HEK293 (cell line): ENCODE measurements around the gene EVI5L.
A peak's percentile ranks its signal among the peaks of the same experiment; 100 is the strongest.

Source experiments
- CTCF ChIA-PET: fragments of 350-600 bp; formaldehyde crosslinking; extraction: SDS; loops from one replicate; lab custom pipeline; 2021; ENCODE audit warnings: antibody characterized with exemption; lab: Yijun Ruan, JAX
- POLR2A ChIA-PET: fragments of 300-600 bp; formaldehyde crosslinking; extraction: SDS; loops from one replicate; lab custom pipeline; 2020; ENCODE audit warnings: antibody characterized with exemption, inconsistent platforms; lab: Yijun Ruan, JAX
- H3K27ac ChIP-seq: fragments of 200-500 bp; sonication (Bioruptor generic); 2 replicates; pipeline ENCODE4 v1.5.1; 2014; ENCODE audit warnings: low read depth, low read length, control low read depth, inconsistent platforms; ENCODE audit errors: extremely low read depth
- H3K36me3 ChIP-seq, 2 experiments: fragments of 200-500 bp in 1 of 2; sonication (Bioruptor generic) in 1 of 2; 1 replicate in 1 of 2; 2 replicates in 1 of 2; pipeline ENCODE4 v1.5.1; 2014 to 2017; ENCODE audit warnings: inconsistent platforms in 2 of 2, low read length in 2 of 2; ENCODE audit not compliant: control insufficient read depth in 2 of 2, insufficient read depth in 1 of 2
- H3K4me1 ChIP-seq: fragments of 200-500 bp; sonication (Bioruptor generic); 2 replicates; pipeline ENCODE4 v1.5.1; 2014; ENCODE audit warnings: mild to moderate bottlenecking, low read length, inconsistent platforms; ENCODE audit not compliant: control insufficient read depth, insufficient read depth
- H3K4me3 ChIP-seq: 2 replicates; pipeline ENCODE4 v1.5.1; 2011; ENCODE audit warnings: low read depth, mild to moderate bottlenecking, control low read depth, low read length, moderate library complexity
- H3K9me3 ChIP-seq: fragments of 200-500 bp; sonication (Bioruptor generic); 2 replicates; pipeline ENCODE4 v1.5.1; 2014; ENCODE audit warnings: low read depth, low read length, inconsistent platforms; ENCODE audit not compliant: control insufficient read depth, insufficient read depth
- KLF1 ChIP-seq: fragments of 450-650 bp; formaldehyde crosslinking; IDR thresholded peaks from 2 replicates; pipeline ENCODE4 v1.5.1; 2016; ENCODE audit warnings: missing biosample characterization, missing genetic modification characterization
- KLF16 ChIP-seq: fragments of 450-650 bp; formaldehyde crosslinking; IDR thresholded peaks from 2 replicates; pipeline ENCODE4 v1.5.1; 2017; ENCODE audit warnings: missing biosample characterization, missing genetic modification characterization
- KLF17 ChIP-seq: fragments of 450-650 bp; formaldehyde crosslinking; IDR thresholded peaks from 2 replicates; pipeline ENCODE4 v1.5.1; 2016; ENCODE audit warnings: missing biosample characterization, missing genetic modification characterization
- PRDM10 ChIP-seq: fragments of 450-650 bp; formaldehyde crosslinking; IDR thresholded peaks from 2 replicates; pipeline ENCODE4 v1.5.1; 2016; ENCODE audit warnings: missing biosample characterization, missing genetic modification characterization
- SALL2 ChIP-seq: fragments of 450-650 bp; formaldehyde crosslinking; IDR thresholded peaks from 2 replicates; pipeline ENCODE4 v1.5.0; 2017; ENCODE audit warnings: missing biosample characterization, mild to moderate bottlenecking, missing genetic modification characterization, borderline replicate concordance
- SP7 ChIP-seq: fragments of 450-650 bp; formaldehyde crosslinking; IDR thresholded peaks from 2 replicates; pipeline ENCODE4 v1.5.1; 2016; ENCODE audit warnings: missing biosample characterization, missing genetic modification characterization
- TSHZ1 ChIP-seq: fragments of 450-650 bp; formaldehyde crosslinking; IDR thresholded peaks from 2 replicates; pipeline ENCODE4 v1.5.1; 2016; ENCODE audit warnings: missing biosample characterization, missing genetic modification characterization, borderline replicate concordance
- ZBTB20 ChIP-seq: fragments of 450-650 bp; formaldehyde crosslinking; IDR thresholded peaks from 2 replicates; pipeline ENCODE4 v1.5.1; 2016; ENCODE audit warnings: missing biosample characterization, missing genetic modification characterization
- ZBTB48 ChIP-seq: fragments of 450-650 bp; formaldehyde crosslinking; IDR thresholded peaks from 2 replicates; pipeline ENCODE4 v1.5.1; 2016; ENCODE audit warnings: missing biosample characterization, missing genetic modification characterization
- ZIC2 ChIP-seq: fragments of 450-650 bp; formaldehyde crosslinking; IDR thresholded peaks from 2 replicates; pipeline ENCODE4 v1.5.1; 2016; ENCODE audit warnings: missing biosample characterization, missing genetic modification characterization
- ZNF114 ChIP-seq: fragments of 450-650 bp; formaldehyde crosslinking; IDR thresholded peaks from 2 replicates; pipeline ENCODE4 v1.5.0; 2017; ENCODE audit warnings: missing biosample characterization, missing genetic modification characterization
- ZNF138 ChIP-seq: fragments of 450-650 bp; formaldehyde crosslinking; IDR thresholded peaks from 2 replicates; pipeline ENCODE4 v1.5.1; 2016; ENCODE audit warnings: missing biosample characterization, missing genetic modification characterization, borderline replicate concordance
- ZNF2 ChIP-seq: fragments of 450-650 bp; formaldehyde crosslinking; IDR thresholded peaks from 2 replicates; pipeline ENCODE4 v1.5.1; 2016; ENCODE audit warnings: missing biosample characterization, missing genetic modification characterization
- ZNF239 ChIP-seq: fragments of 450-650 bp; formaldehyde crosslinking; IDR thresholded peaks from 2 replicates; pipeline ENCODE4 v1.5.1; 2016; ENCODE audit warnings: missing biosample characterization, missing genetic modification characterization
- ZNF391 ChIP-seq: fragments of 450-650 bp; formaldehyde crosslinking; IDR thresholded peaks from 2 replicates; pipeline ENCODE4 v1.5.1; 2016; ENCODE audit warnings: low read depth, missing biosample characterization, missing genetic modification characterization, borderline replicate concordance
- ZNF530 ChIP-seq: fragments of 450-650 bp; formaldehyde crosslinking; IDR thresholded peaks from 2 replicates; pipeline ENCODE4 v1.5.1; 2016; ENCODE audit warnings: low read depth, missing biosample characterization, missing genetic modification characterization
- ZNF623 ChIP-seq: fragments of 450-650 bp; formaldehyde crosslinking; IDR thresholded peaks from 2 replicates; pipeline ENCODE4 v1.5.1; 2016; ENCODE audit warnings: missing biosample characterization, missing genetic modification characterization
- ZNF747 ChIP-seq: fragments of 450-650 bp; formaldehyde crosslinking; IDR thresholded peaks from 2 replicates; pipeline ENCODE4 v1.5.1; 2016; ENCODE audit warnings: missing biosample characterization, missing genetic modification characterization

The EVI5L gene

GRCh38 chr19:7877249-7877836, 47.3 kb downstream of the EVI5L start:
- CTCF ChIA-PET = interaction anchor here (0.6 to 1.1 kb wide), 4 partner anchors 8 to 481 kb away, joined by 3 to 13 read pairs (median 4); no protein-coding TSS in a partner anchor
- Histone ChIP-seq H3K36me3 (no peaks in the 10 kb centered on the region), H3K4me1 (no peaks in the 10 kb centered on the region; the same call in 1 of the 2 replicates), H3K4me3 (no peak overlapping the region)
- no peak for TF ChIP-seq ZNF114
- 0 out of 2 replicates have a peak, but pooled peaks have one; percentile 22 for TF ChIP-seq PRDM10 (tag by site-specific recombination)
- TF ChIP-seq KLF1 (tag by site-specific recombination) = peak; percentile 56
- peak; percentile 84 for TF ChIP-seq SP7
- TF ChIP-seq KLF17 (tag by site-specific recombination) = peak; percentile 75
- TF ChIP-seq, all 188 proteins: peak for 4
- H3K9me3 ChIP-seq = no peaks in the 10 kb centered on the region
- POLR2A ChIA-PET = interaction anchor here (0.5 kb wide), 1 partner anchor 434 kb away, joined by 8 read pairs; no protein-coding TSS in a partner anchor
- no peak overlapping the region for H3K27ac ChIP-seq

GRCh38 chr19:7879111-7879807, 49.2 kb downstream of the EVI5L start:
- ChIA-PET CTCF (interaction anchor here (0.6 kb wide), 1 partner anchor 9 kb away, joined by 3 read pairs; the partner anchor contains the start of gene LRRC8E), POLR2A (interaction anchor here (0.6 kb wide), 1 partner anchor 50 kb away, joined by 3 read pairs; no protein-coding TSS in a partner anchor)
- H3K4me1 ChIP-seq = no peaks in the 10 kb centered on the region
- no peaks in the 10 kb centered on the region for H3K36me3 ChIP-seq
- no peak overlapping the region for H3K4me3 ChIP-seq
- H3K27ac ChIP-seq = no peak overlapping the region
- no peaks in the 10 kb centered on the region for H3K9me3 ChIP-seq
- TF ChIP-seq KLF16 (tag by site-specific recombination) = no peak
- TF ChIP-seq ZNF138 (tag by site-specific recombination) = no peak
- TF ChIP-seq ZNF623 = no peak
- TF ChIP-seq ZIC2 (tag by site-specific recombination) = no peak
- no peak for TF ChIP-seq ZNF2 (tag by site-specific recombination)
- TF ChIP-seq ZNF747 = no peak
- TF ChIP-seq ZBTB20 (tag by site-specific recombination) = no peak
- TF ChIP-seq ZNF391 (tag by site-specific recombination) = no peak
- TF ChIP-seq ZBTB48 (tag by site-specific recombination) = no peak
- TF ChIP-seq ZNF239 (tag by site-specific recombination) = no peak
- TF ChIP-seq SALL2 (tag by site-specific recombination) = no peak
- TF ChIP-seq ZNF530 (tag by site-specific recombination) = no peak
- TF ChIP-seq TSHZ1 (tag by site-specific recombination) = no peak
